CD14-positive monocyte (primary cell): ENCODE measurements around the gene MTUS2. TPM values are rescaled to one million over a fixed set of nuclear protein-coding genes. Genes with fewer than 3 reads are reported as not detected.

Experiments
- DNase-seq, 3 donors: peaks; one replicate each; pipeline ENCODE4 v3.0.0-alpha.2; 2011 to 2022
- H2AFZ ChIP-seq: 2 replicates; pipeline ENCODE4 v1.6.0; 2012; ENCODE audit warnings: mild to moderate bottlenecking, low read depth, low read length, inconsistent platforms; ENCODE audit not compliant: insufficient read depth, poor library complexity, severe bottlenecking
- H3K27ac ChIP-seq, 2 donors: 1 replicate in 1 of 2; 2 replicates in 1 of 2; pipeline ENCODE4 v1.5.1; 2012 to 2013; ENCODE audit warnings: low read length in 2 of 2, control low read depth in 1 of 2, inconsistent platforms in 1 of 2, low read depth in 1 of 2, mild to moderate bottlenecking in 1 of 2
- H3K27me3 ChIP-seq, 2 donors: one replicate each; pipeline versions ENCODE4 v1.6.0 to v1.6.1; 2011 to 2013; ENCODE audit warnings: low read length in 2 of 2; ENCODE audit not compliant: control insufficient read depth in 2 of 2, insufficient read depth in 2 of 2
- H3K36me3 ChIP-seq, 2 donors: replicated peaks in 1 of 2; 1 replicate in 1 of 2; 2 replicates in 1 of 2; pipeline versions ENCODE4 v1.5.1 to v1.6.1; 2012 to 2013; ENCODE audit warnings: low read length in 2 of 2, control low read depth in 1 of 2, inconsistent platforms in 1 of 2, mild to moderate bottlenecking in 1 of 2; ENCODE audit not compliant: insufficient read depth in 2 of 2, control insufficient read depth in 1 of 2
- H3K4me1 ChIP-seq, 2 donors: 1 replicate in 1 of 2; 2 replicates in 1 of 2; pipeline versions ENCODE4 v1.5.1 to v1.6.1; 2012 to 2013; ENCODE audit warnings: low read length in 2 of 2, control low read depth in 1 of 2, inconsistent platforms in 1 of 2, mild to moderate bottlenecking in 1 of 2, moderate library complexity in 1 of 2; ENCODE audit not compliant: insufficient read depth in 2 of 2, control insufficient read depth in 1 of 2
- H3K4me2 ChIP-seq: replicated peaks from 2 replicates; pipeline ENCODE3; 2012; ENCODE audit warnings: low read length, moderate library complexity, mild to moderate bottlenecking; ENCODE audit not compliant: poor library complexity, severe bottlenecking; ENCODE audit errors: extremely low read depth
- H3K4me3 ChIP-seq, 3 experiments: fragments of 200-600 bp in 1 of 3; sonication (generic) in 1 of 3; replicated peaks in 1 of 3; 1 replicate in 2 of 3; 2 replicates in 1 of 3; pipeline ENCODE4 v1.5.1; 2011 to 2013; ENCODE audit warnings: low read length in 3 of 3, mild to moderate bottlenecking in 3 of 3, control low read depth in 2 of 3, low read depth in 2 of 3, inconsistent platforms in 1 of 3, moderate library complexity in 1 of 3
- H3K79me2 ChIP-seq: 2 replicates; pipeline ENCODE4 v1.6.0; 2012; ENCODE audit warnings: mild to moderate bottlenecking, control low read depth, inconsistent platforms, low read length, moderate library complexity; ENCODE audit not compliant: insufficient read depth
- H3K9ac ChIP-seq: 2 replicates; pipeline ENCODE4 v1.6.0; 2017; ENCODE audit warnings: low read length, mild to moderate bottlenecking; ENCODE audit not compliant: insufficient read depth, poor library complexity, severe bottlenecking
- H3K9me3 ChIP-seq, 2 donors: replicated peaks in 1 of 2; 1 replicate in 1 of 2; 2 replicates in 1 of 2; pipeline versions ENCODE4 v1.5.1 to v1.6.1; 2012 to 2013; ENCODE audit warnings: low read length in 2 of 2, control low read depth in 1 of 2; ENCODE audit not compliant: control insufficient read depth in 1 of 2, insufficient read depth in 1 of 2
- H4K20me1 ChIP-seq: 2 replicates; pipeline ENCODE4 v1.6.0; 2012; ENCODE audit warnings: mild to moderate bottlenecking, low read length, control low read depth, moderate library complexity; ENCODE audit not compliant: insufficient read depth
- H3K27ac Mint-ChIP-seq, 7 donors: one replicate each; pipeline ENCODE4 v1.8.0; 2020; ENCODE audit warnings: mild to moderate bottlenecking in 7 of 7, mixed read lengths in 7 of 7, moderate library complexity in 6 of 7, inconsistent platforms in 2 of 7
- H3K27me3 Mint-ChIP-seq, 3 donors: one replicate each; pipeline ENCODE4 v1.8.0; 2021 to 2022; ENCODE audit warnings: low read depth in 3 of 3, mild to moderate bottlenecking in 3 of 3, mixed read lengths in 3 of 3, moderate library complexity in 3 of 3, inconsistent platforms in 1 of 3
- H3K36me3 Mint-ChIP-seq, 2 donors: one replicate each; pipeline ENCODE4 v1.8.0; 2020; ENCODE audit warnings: mixed read lengths in 2 of 2, inconsistent platforms in 1 of 2, mild to moderate bottlenecking in 1 of 2
- H3K4me1 Mint-ChIP-seq: one replicate; pipeline ENCODE4 v1.8.0; 2020; ENCODE audit warnings: mild to moderate bottlenecking, mixed read lengths
- H3K4me3 Mint-ChIP-seq, 2 donors: one replicate each; pipeline ENCODE4 v1.8.0; 2020; ENCODE audit warnings: mild to moderate bottlenecking in 2 of 2, mixed read lengths in 2 of 2, moderate library complexity in 1 of 2
- H3K9me3 Mint-ChIP-seq, 7 donors: one replicate each; pipeline ENCODE4 v1.8.0; 2020 to 2022; ENCODE audit warnings: mixed read lengths in 7 of 7, mild to moderate bottlenecking in 6 of 7, moderate library complexity in 6 of 7, inconsistent platforms in 2 of 7
- WGBS: methylation state at CpG from one replicate; pipeline ENCODE4 v1.1.5; 2013; ENCODE audit warnings: missing lambda C conversion rate; ENCODE audit not compliant: insufficient coverage; 5-methylcytosine and 5-hydroxymethylcytosine counted together
- intact Hi-C, 2 donors: fragments of 100-400 bp; cut with micrococcal nuclease; formaldehyde crosslinking; loops; one replicate each; pipeline versions ENCODE4 v1.15.0 to v1.15.1; 2023
- polyA plus RNA-seq, 3 donors: library from polyadenylated mRNA; depleted of rRNA in 1 of 3; unstranded in 2 of 3; stranded (reverse) in 1 of 3; fragments of 300-500 nt in 2 of 3; fragments of >200 nt in 1 of 3; fragmentation: Illumina TruSeq in 2 of 3; gene quantifications; 1 replicate in 2 of 3; 2 replicates in 1 of 3; pipeline ENCODE4 v1.2.3, GENCODE V29; 2012 to 2021
- TF ChIP-seq, protein P1 (sequence below): fragments of 200-600 bp; IDR thresholded peaks from one replicate; pipeline ENCODE4 v1.8.0; 2022; ENCODE audit warnings: antibody characterized with exemption, mild to moderate bottlenecking

Gene MTUS2
- polyA plus RNA-seq, 3 donors, result 0.04 TPM; not detected in 2

DNA sequence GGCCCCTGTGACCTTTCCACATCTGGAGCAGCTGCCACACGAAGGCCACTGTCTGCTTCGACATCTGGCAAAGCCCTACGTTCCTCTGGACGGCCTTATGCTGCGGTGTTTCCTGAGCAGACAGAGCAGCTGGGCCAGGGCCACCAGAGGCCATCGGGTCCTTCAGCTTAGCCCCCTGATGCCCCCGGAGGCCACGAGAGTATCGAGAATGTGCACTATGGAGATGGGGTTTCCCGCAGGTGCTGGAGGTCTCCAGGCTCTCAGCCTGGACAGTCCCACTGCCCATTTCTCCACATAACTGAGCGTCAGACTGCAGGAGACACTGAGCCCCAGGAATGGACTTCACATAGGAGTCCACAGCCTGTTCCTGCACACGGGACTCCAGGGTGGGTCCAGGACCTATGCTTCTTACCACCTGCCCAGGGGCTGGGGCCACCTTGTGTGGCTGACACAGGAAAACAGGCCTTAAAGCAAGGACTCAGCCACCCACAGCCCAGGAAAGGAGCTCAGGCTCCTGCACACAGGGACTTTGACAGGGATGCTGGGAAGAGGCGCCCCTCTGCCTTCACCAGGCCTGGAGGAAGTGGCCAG, 694.7 kb downstream of the MTUS2 start:
- H3K36me3 ChIP-seq, result peaks cover 66 to 97% of the 10 kb centered on the region in 2 donors
- 95% methylated on average over 11 of the region's 13 CpGs for WGBS
- TF ChIP-seq, protein P1, sequence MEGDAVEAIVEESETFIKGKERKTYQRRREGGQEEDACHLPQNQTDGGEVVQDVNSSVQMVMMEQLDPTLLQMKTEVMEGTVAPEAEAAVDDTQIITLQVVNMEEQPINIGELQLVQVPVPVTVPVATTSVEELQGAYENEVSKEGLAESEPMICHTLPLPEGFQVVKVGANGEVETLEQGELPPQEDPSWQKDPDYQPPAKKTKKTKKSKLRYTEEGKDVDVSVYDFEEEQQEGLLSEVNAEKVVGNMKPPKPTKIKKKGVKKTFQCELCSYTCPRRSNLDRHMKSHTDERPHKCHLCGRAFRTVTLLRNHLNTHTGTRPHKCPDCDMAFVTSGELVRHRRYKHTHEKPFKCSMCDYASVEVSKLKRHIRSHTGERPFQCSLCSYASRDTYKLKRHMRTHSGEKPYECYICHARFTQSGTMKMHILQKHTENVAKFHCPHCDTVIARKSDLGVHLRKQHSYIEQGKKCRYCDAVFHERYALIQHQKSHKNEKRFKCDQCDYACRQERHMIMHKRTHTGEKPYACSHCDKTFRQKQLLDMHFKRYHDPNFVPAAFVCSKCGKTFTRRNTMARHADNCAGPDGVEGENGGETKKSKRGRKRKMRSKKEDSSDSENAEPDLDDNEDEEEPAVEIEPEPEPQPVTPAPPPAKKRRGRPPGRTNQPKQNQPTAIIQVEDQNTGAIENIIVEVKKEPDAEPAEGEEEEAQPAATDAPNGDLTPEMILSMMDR, result no peak
- Mint-ChIP-seq H3K9me3 (peaks cover 0 to 3% (median 0%) of the 10 kb centered on the region in 7 donors), H3K36me3 (peaks cover 66 to 74% of the 10 kb centered on the region in 2 donors), H3K27me3 (no peaks in the 10 kb centered on the region), H3K4me1 (no peaks in the 10 kb centered on the region), H3K27ac (peak overlapping the region in 1 of 7 donors; percentile 62), H3K4me3 (no peak overlapping the region)
- H2AFZ ChIP-seq, result no peak overlapping the region
- DNase-seq, result no peak
- H3K27me3 ChIP-seq, result no peaks in the 10 kb centered on the region
- H3K4me1 ChIP-seq, result no peaks in the 10 kb centered on the region
- H3K4me2 ChIP-seq, result no peak overlapping the region
- no peaks in the 10 kb centered on the region for H4K20me1 ChIP-seq
- intact Hi-C loops, result loop anchor here in 1 of 2 donors (5.0 kb wide), 1 partner anchor 602 kb away; no protein-coding TSS in a partner anchor
- H3K9ac ChIP-seq, result no peak overlapping the region
- no peak overlapping the region for H3K27ac ChIP-seq
- H3K9me3 ChIP-seq, result no peaks in the 10 kb centered on the region
- H3K4me3 ChIP-seq, result no peak overlapping the region
- H3K79me2 ChIP-seq, result no peaks in the 10 kb centered on the region

GRCh38 chr13:29515372-29515771, 695.2 kb downstream of the MTUS2 start:
- Histone ChIP-seq H4K20me1 (no peaks in the 10 kb centered on the region), H3K4me3 (no peak overlapping the region), H3K27ac (no peak overlapping the region), H3K9ac (no peak overlapping the region), H2AFZ (no peak overlapping the region), H3K27me3 (no peaks in the 10 kb centered on the region), H3K36me3 (peaks cover 70 to 98% of the 10 kb centered on the region in 2 donors), H3K79me2 (no peaks in the 10 kb centered on the region), H3K4me1 (no peaks in the 10 kb centered on the region), H3K4me2 (no peak overlapping the region), H3K9me3 (no peaks in the 10 kb centered on the region)
- no peak overlapping the region for H3K4me3 Mint-ChIP-seq
- no peaks in the 10 kb centered on the region for H3K4me1 Mint-ChIP-seq
- H3K9me3 Mint-ChIP-seq, result peaks cover 0 to 3% (median 0%) of the 10 kb centered on the region in 7 donors
- TF ChIP-seq, protein P1, result no peak
- WGBS, result 96% methylated on average over 5 of the region's 7 CpGs
- H3K36me3 Mint-ChIP-seq, result peaks cover 67 to 78% of the 10 kb centered on the region in 2 donors
- intact Hi-C loops, result no loop called here
- no peak for DNase-seq
- no peaks in the 10 kb centered on the region for H3K27me3 Mint-ChIP-seq
- H3K27ac Mint-ChIP-seq, result peak overlapping the region in 2 of 7 donors; percentile 45 to 47
